CD8-positive, alpha-beta memory T cell (primary cell): ENCODE measurements around the gene MMP15. TPM values are rescaled to one million over a fixed set of nuclear protein-coding genes. Genes with fewer than 3 reads are reported as not detected.

ENCODE experiments used
- CTCF ChIA-PET: fragments of 350-600 bp; sonication (Branson Sonifier 250); formaldehyde crosslinking; loops from one replicate; lab custom pipeline; 2021; ENCODE audit warnings: antibody characterized with exemption; lab: Charles Lee
- POLR2A ChIA-PET: fragments of 350-600 bp; sonication (Branson Sonifier 250); formaldehyde crosslinking; loops from one replicate; lab custom pipeline; 2021; ENCODE audit warnings: antibody characterized with exemption; lab: Charles Lee
- DNase-seq, 5 donors: peaks; one replicate each; pipeline versions ENCODE4 v3.0.0 to v3.0.0-alpha.2; 2020 to 2022; ENCODE audit warnings: mixed read lengths in 1 of 5
- H3K27ac ChIP-seq: one replicate; pipeline ENCODE4 v1.7.0; 2013; ENCODE audit warnings: low read depth, mild to moderate bottlenecking, low read length, moderate library complexity
- H3K27me3 ChIP-seq: 2 replicates; pipeline ENCODE4 v1.7.0; 2013; ENCODE audit warnings: low read length, mild to moderate bottlenecking; ENCODE audit not compliant: insufficient read depth, poor library complexity, severe bottlenecking
- H3K36me3 ChIP-seq: 2 replicates; pipeline ENCODE4 v1.7.0; 2013; ENCODE audit warnings: mild to moderate bottlenecking, low read length, moderate library complexity; ENCODE audit not compliant: insufficient read depth
- H3K4me1 ChIP-seq: 2 replicates; pipeline ENCODE4 v1.7.0; 2013; ENCODE audit warnings: mild to moderate bottlenecking, low read length, moderate library complexity; ENCODE audit not compliant: insufficient read depth
- H3K4me3 ChIP-seq: 2 replicates; pipeline ENCODE4 v1.7.0; 2013; ENCODE audit warnings: mild to moderate bottlenecking, low read length
- H3K9me3 ChIP-seq: 2 replicates; pipeline ENCODE4 v1.7.0; 2013; ENCODE audit warnings: mild to moderate bottlenecking, low read length
- H3K27ac Mint-ChIP-seq, 8 donors: one replicate each; pipeline ENCODE4 v1.8.0; 2020 to 2021; ENCODE audit warnings: mixed read lengths in 8 of 8, mild to moderate bottlenecking in 6 of 8, inconsistent platforms in 3 of 8, moderate library complexity in 3 of 8
- H3K27me3 Mint-ChIP-seq, 2 donors: one replicate each; pipeline ENCODE4 v1.8.0; 2020 to 2021; ENCODE audit warnings: mixed read lengths in 2 of 2, mild to moderate bottlenecking in 1 of 2, moderate library complexity in 1 of 2
- H3K36me3 Mint-ChIP-seq, 3 donors: one replicate each; pipeline ENCODE4 v1.8.0; 2020 to 2021; ENCODE audit warnings: mixed read lengths in 3 of 3, inconsistent platforms in 1 of 3, mild to moderate bottlenecking in 1 of 3
- H3K4me1 Mint-ChIP-seq, 3 donors: one replicate each; pipeline ENCODE4 v1.8.0; 2020 to 2021; ENCODE audit warnings: mixed read lengths in 3 of 3, inconsistent platforms in 1 of 3, mild to moderate bottlenecking in 1 of 3
- H3K4me3 Mint-ChIP-seq, 7 donors: one replicate each; pipeline ENCODE4 v1.8.0; 2020 to 2021; ENCODE audit warnings: mixed read lengths in 7 of 7, mild to moderate bottlenecking in 6 of 7, moderate library complexity in 4 of 7, inconsistent platforms in 2 of 7
- H3K9me3 Mint-ChIP-seq, 5 donors: one replicate each; pipeline ENCODE4 v1.8.0; 2020 to 2022; ENCODE audit warnings: mixed read lengths in 5 of 5, mild to moderate bottlenecking in 3 of 5, moderate library complexity in 2 of 5, inconsistent platforms in 1 of 5
- polyA plus RNA-seq: library from polyadenylated mRNA; unstranded; fragments of 300-500 nt; fragmentation: Illumina TruSeq; gene quantifications from one replicate; pipeline ENCODE4 v1.2.3, GENCODE V29; 2021
- total RNA-seq, 2 experiments: library from RNA; stranded (reverse); gene quantifications; one replicate each; pipeline ENCODE4 v1.2.3, GENCODE V29; 2021

MMP15 gene
- total and polyA plus RNA-seq, 3 experiments from 2014 or later, result 0.16 to 1.1 (median 0.97) TPM

GRCh38 chr16:58051821-58052603, 26.5 kb downstream of the MMP15 start:
- no peak overlapping the region for H3K27ac ChIP-seq
- no peaks in the 10 kb centered on the region for H3K36me3 Mint-ChIP-seq
- no peaks in the 10 kb centered on the region for H3K27me3 ChIP-seq
- ChIA-PET CTCF (no interaction called here), POLR2A (no interaction called here)
- no peak for DNase-seq
- H3K4me3 Mint-ChIP-seq, result no peak overlapping the region
- no peaks in the 10 kb centered on the region for H3K4me1 Mint-ChIP-seq
- no peaks in the 10 kb centered on the region for H3K9me3 Mint-ChIP-seq
- H3K27ac Mint-ChIP-seq, result no peak overlapping the region
- H3K36me3 ChIP-seq, result no peaks in the 10 kb centered on the region
- peaks cover 3 to 13% of the 10 kb centered on the region in 2 donors for H3K27me3 Mint-ChIP-seq
- H3K9me3 ChIP-seq, result no peaks in the 10 kb centered on the region
- H3K4me1 ChIP-seq, result no peaks in the 10 kb centered on the region
- H3K4me3 ChIP-seq, result no peak overlapping the region

GRCh38 chr16:58053682-58054005, 28.1 kb downstream of the MMP15 start:
- POLR2A ChIA-PET, result no interaction called here
- Histone ChIP-seq H3K4me1 (no peaks in the 10 kb centered on the region), H3K36me3 (no peaks in the 10 kb centered on the region), H3K4me3 (no peak overlapping the region), H3K27me3 (no peaks in the 10 kb centered on the region), H3K9me3 (no peaks in the 10 kb centered on the region), H3K27ac (no peak overlapping the region)
- H3K36me3 Mint-ChIP-seq, result no peaks in the 10 kb centered on the region
- H3K4me3 Mint-ChIP-seq, result no peak overlapping the region
- CTCF ChIA-PET, result no interaction called here
- peaks cover 3 to 16% of the 10 kb centered on the region in 2 donors for H3K27me3 Mint-ChIP-seq
- H3K4me1 Mint-ChIP-seq, result no peaks in the 10 kb centered on the region
- DNase-seq, result no peak
- no peak overlapping the region for H3K27ac Mint-ChIP-seq
- H3K9me3 Mint-ChIP-seq, result no peaks in the 10 kb centered on the region

GRCh38 chr16:58054289-58054688, 28.7 kb downstream of the MMP15 start:
- no peaks in the 10 kb centered on the region for H3K9me3 ChIP-seq
- H3K9me3 Mint-ChIP-seq, result no peaks in the 10 kb centered on the region
- H3K4me1 ChIP-seq, result no peaks in the 10 kb centered on the region
- ChIA-PET CTCF (no interaction called here), POLR2A (no interaction called here)
- H3K27me3 ChIP-seq, result no peaks in the 10 kb centered on the region
- H3K36me3 ChIP-seq, result no peaks in the 10 kb centered on the region
- no peaks in the 10 kb centered on the region for H3K4me1 Mint-ChIP-seq
- no peak for DNase-seq
- H3K27ac ChIP-seq, result no peak overlapping the region
- no peak overlapping the region for H3K4me3 Mint-ChIP-seq
- no peak overlapping the region for H3K4me3 ChIP-seq
- no peak overlapping the region for H3K27ac Mint-ChIP-seq
- H3K27me3 Mint-ChIP-seq, result peaks cover 3 to 18% of the 10 kb centered on the region in 2 donors
- no peaks in the 10 kb centered on the region for H3K36me3 Mint-ChIP-seq

GRCh38 chr16:58056580-58056979, 31.0 kb downstream of the MMP15 start:
- H3K27me3 ChIP-seq, result no peaks in the 10 kb centered on the region
- H3K27ac ChIP-seq, result no peak overlapping the region
- DNase-seq, result no peak
- Mint-ChIP-seq H3K4me1 (no peaks in the 10 kb centered on the region), H3K36me3 (no peaks in the 10 kb centered on the region), H3K27ac (no peak overlapping the region), H3K4me3 (no peak overlapping the region), H3K9me3 (no peaks in the 10 kb centered on the region), H3K27me3 (peaks cover 3 to 16% of the 10 kb centered on the region in 2 donors)
- H3K4me1 ChIP-seq, result no peaks in the 10 kb centered on the region
- H3K36me3 ChIP-seq, result no peaks in the 10 kb centered on the region
- no peak overlapping the region for H3K4me3 ChIP-seq
- CTCF ChIA-PET, result interaction anchor here (1.0 kb wide), 1 partner anchor 24 kb away, joined by 3 read pairs; no protein-coding TSS in a partner anchor
- H3K9me3 ChIP-seq, result no peaks in the 10 kb centered on the region
- POLR2A ChIA-PET, result no interaction called here

- DNase-seq, result no peak
- Histone ChIP-seq H3K27me3 (no peaks in the 10 kb centered on the region), H3K4me1 (no peaks in the 10 kb centered on the region), H3K36me3 (no peaks in the 10 kb centered on the region), H3K4me3 (no peak overlapping the region), H3K9me3 (no peaks in the 10 kb centered on the region), H3K27ac (no peak overlapping the region)
- H3K4me1 Mint-ChIP-seq, result no peaks in the 10 kb centered on the region
- POLR2A ChIA-PET, result no interaction called here
- CTCF ChIA-PET, result interaction anchor here (1.0 kb wide), 1 partner anchor 23 kb away, joined by 3 read pairs; no protein-coding TSS in a partner anchor
- no peaks in the 10 kb centered on the region for H3K36me3 Mint-ChIP-seq
- H3K4me3 Mint-ChIP-seq, result peak overlapping the region in 1 of 7 donors; percentile 14
- H3K27me3 Mint-ChIP-seq, result peaks cover 3 to 16% of the 10 kb centered on the region in 2 donors
- peak overlapping the region in 1 of 8 donors; percentile 72 for H3K27ac Mint-ChIP-seq
- H3K9me3 Mint-ChIP-seq, result no peaks in the 10 kb centered on the region
Measured at GRCh38 chr16:58057121-58057520, 31.6 kb downstream of the MMP15 start.

GRCh38 chr16:58057784-58058183, 32.2 kb downstream of the MMP15 start:
- H3K36me3 Mint-ChIP-seq, result no peaks in the 10 kb centered on the region
- H3K27ac ChIP-seq, result no peak overlapping the region
- H3K4me1 ChIP-seq, result no peaks in the 10 kb centered on the region
- no peak overlapping the region for H3K4me3 Mint-ChIP-seq
- H3K9me3 ChIP-seq, result no peaks in the 10 kb centered on the region
- DNase-seq, result no peak
- ChIA-PET CTCF (interaction anchor here (1.0 kb wide), 1 partner anchor 23 kb away, joined by 3 read pairs; no protein-coding TSS in a partner anchor), POLR2A (no interaction called here)
- no peaks in the 10 kb centered on the region for H3K4me1 Mint-ChIP-seq
- H3K27me3 Mint-ChIP-seq, result peaks cover 3 to 16% of the 10 kb centered on the region in 2 donors
- no peaks in the 10 kb centered on the region for H3K27me3 ChIP-seq
- H3K9me3 Mint-ChIP-seq, result no peaks in the 10 kb centered on the region
- H3K36me3 ChIP-seq, result no peaks in the 10 kb centered on the region
- H3K4me3 ChIP-seq, result no peak overlapping the region
- peak overlapping the region in 1 of 8 donors; percentile 14 for H3K27ac Mint-ChIP-seq

- POLR2A ChIA-PET, result no interaction called here
- no peak overlapping the region for H3K27ac ChIP-seq
- Mint-ChIP-seq H3K4me3 (no peak overlapping the region), H3K9me3 (no peaks in the 10 kb centered on the region), H3K4me1 (no peaks in the 10 kb centered on the region), H3K36me3 (no peaks in the 10 kb centered on the region), H3K27me3 (peaks cover 0 to 13% of the 10 kb centered on the region in 2 donors), H3K27ac (no peak overlapping the region)
- no peak for DNase-seq
- H3K4me1 ChIP-seq, result no peaks in the 10 kb centered on the region
- no peak overlapping the region for H3K4me3 ChIP-seq
- H3K36me3 ChIP-seq, result no peaks in the 10 kb centered on the region
- H3K9me3 ChIP-seq, result no peaks in the 10 kb centered on the region
- CTCF ChIA-PET, result no interaction called here
- no peaks in the 10 kb centered on the region for H3K27me3 ChIP-seq
Measured at GRCh38 chr16:58062821-58063220, 37.3 kb downstream of the MMP15 start.

- CTCF ChIA-PET, result no interaction called here
Measured at GRCh38 chr16:58063377-58064076, 38.0 kb downstream of the MMP15 start.

More at GRCh38 chr16:58063377-58064076, 38.0 kb downstream of the MMP15 start:
- no peak overlapping the region for H3K4me3 Mint-ChIP-seq
- Histone ChIP-seq H3K36me3 (no peaks in the 10 kb centered on the region), H3K4me1 (no peaks in the 10 kb centered on the region), H3K9me3 (no peaks in the 10 kb centered on the region), H3K27me3 (no peaks in the 10 kb centered on the region), H3K4me3 (no peak overlapping the region), H3K27ac (no peak overlapping the region)
- POLR2A ChIA-PET, result no interaction called here
- no peaks in the 10 kb centered on the region for H3K4me1 Mint-ChIP-seq
- no peaks in the 10 kb centered on the region for H3K9me3 Mint-ChIP-seq
- H3K27ac Mint-ChIP-seq, result peak overlapping the region in 1 of 8 donors; percentile 29
- peaks cover 0 to 10% of the 10 kb centered on the region in 2 donors for H3K27me3 Mint-ChIP-seq
- no peaks in the 10 kb centered on the region for H3K36me3 Mint-ChIP-seq
- DNase-seq, result no peak
